ENCODE results near the gene EPM2A.
"Not testable (repeated sequence)": the region's sequence is repeated elsewhere in the genome, so short reads cannot be mapped to it uniquely, and the experiment has no call there.

The EPM2A gene

DNA sequence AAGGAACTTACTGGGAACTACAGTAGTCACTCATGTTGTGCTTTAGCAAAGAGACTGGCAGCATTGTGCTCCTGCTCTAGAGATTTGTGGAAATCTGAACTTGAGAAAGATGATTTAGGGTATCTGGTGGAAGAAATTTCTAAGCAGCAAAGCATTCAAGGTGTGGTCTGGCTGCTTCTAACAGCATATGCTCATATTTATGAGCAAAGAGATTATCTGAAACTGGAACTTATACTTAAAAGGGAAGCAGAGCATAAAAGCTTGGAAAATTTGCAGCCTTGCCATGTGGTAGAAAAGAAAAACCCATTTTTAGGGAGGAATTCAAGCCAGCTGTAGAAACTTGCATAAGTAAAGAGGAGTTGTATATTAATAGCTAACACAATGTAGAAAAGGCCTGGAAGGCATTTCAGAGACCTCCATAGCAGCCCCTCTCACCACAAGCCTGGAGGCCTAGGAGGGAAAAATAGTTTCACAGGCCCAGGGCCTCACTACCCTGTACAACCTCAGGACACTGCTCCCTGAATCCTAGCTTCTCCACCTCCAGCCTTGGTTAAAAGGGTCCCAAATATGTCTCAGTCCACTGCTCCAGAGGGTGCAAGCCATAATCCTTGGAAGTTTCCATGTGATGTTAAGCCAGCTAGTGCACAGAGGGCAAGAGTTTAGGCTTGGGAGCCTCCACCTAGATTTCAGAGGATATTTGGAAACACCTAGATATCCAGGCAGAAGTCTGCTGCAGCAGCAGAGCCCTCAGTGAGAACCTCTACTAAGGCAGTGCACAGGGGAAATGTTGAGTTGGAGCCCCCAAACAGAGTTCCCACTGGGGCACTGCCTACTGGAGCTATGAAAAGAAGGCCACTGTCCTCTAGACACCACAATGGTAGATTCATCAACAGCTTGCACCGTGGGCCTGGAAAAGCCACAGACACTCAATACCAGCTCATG, 6.6 kb downstream of the EPM2A start:
- no peak for DNase-seq

DNA sequence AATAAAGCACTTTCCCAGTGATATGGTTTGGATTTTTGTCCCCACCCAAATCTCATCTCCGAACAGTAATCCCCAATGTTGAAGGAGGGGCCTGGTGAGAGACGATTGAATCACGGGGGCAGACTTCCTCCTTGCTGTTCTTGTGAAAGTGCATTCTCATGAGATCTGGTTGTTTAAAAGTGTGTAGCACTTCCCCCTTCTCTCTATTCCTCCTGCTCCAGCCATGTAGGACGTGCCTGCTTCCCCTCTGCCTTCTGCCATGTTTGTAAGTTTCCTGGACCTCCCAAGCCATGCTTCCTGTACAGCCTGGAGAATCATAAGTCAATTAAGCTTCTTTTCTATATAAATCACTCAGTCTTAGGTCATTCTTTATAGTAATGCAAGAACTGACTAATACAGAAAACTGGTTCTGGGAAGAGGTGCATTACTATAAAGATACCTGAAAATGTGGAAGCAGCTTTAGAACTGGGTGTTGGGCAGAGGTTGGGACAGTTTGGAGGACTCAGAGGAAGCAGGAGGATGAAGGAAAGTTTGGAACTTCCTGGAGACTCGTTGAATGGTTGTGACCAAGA, 7.4 kb downstream of the EPM2A start:
- no peak for DNase-seq

DNA sequence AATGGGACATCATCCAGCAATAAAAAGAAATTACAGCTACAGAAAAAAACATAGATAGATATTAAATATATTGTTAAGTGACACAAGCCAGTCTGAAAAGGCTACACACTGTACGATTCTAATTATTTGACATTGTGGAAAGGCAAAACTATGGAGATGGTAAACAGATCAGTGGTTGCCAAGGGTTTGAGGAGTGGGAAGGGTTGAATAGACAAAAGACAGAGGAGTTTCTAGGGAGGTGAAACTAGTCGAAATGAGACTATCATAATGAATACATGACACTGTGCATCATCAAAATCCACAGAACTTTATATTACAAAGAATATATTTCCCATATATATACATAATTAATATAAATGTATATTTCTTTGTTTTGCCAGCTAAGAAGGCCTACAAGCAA, 9.8 kb downstream of the EPM2A start:
- no peak for DNase-seq

DNA sequence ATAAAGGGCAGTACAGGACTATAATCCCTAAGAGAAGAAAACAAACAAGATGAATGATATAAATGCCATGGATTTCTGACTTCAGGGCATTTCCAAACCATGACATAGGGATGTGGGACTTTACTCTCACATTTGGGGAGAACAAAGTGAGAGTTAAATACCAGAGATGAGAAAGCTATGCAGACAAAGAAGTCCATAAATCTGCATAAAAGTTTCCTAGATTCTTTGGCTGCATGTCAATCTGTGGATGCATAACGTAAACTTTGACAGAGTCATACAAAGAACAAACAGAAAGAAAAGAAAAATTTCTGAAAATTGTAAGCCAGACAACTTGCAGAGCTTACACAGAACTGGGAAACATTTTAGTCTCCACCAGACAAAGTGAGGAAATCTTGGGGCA, 11.7 kb downstream of the EPM2A start:
- no peak for DNase-seq

DNA sequence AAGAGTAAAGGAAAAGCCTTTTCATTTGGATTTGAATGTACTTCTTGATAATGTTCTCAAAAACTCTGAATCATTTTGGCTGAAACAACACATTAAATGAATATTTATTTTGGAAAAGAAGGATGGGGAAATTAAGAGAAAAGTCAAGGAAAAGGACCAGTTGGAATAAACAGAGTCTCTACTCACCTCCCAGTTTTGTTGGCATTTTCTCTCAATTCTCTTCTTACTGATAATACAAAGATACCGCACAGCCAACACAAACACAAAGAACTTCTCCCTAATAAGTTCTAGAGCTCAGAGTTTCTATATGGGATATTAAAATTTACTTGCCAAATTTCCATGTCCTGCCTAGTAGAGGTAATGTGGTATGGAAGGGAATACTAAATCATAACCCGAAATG, 13.1 kb downstream of the EPM2A start:
- no peak for DNase-seq

DNA sequence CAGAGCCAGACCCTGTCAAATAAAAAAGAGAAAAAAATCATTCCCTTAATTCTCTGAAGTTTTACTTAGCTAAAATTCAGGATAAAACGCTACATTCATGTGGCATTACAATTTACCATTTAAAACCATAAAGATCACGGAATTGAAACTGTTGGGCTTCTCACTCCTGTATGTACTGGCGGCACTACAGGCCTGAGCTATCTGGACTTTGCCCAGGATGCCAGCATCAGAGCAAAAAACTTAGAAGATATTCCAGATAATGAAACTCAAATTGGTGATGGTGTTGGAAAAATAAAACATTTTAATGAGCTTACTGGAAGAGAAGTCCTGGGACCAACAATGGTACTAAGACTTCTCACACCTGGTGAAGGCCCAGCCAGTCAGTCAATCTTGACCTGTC, 14.2 kb downstream of the EPM2A start:
- DNase-seq, result no peak

DNA sequence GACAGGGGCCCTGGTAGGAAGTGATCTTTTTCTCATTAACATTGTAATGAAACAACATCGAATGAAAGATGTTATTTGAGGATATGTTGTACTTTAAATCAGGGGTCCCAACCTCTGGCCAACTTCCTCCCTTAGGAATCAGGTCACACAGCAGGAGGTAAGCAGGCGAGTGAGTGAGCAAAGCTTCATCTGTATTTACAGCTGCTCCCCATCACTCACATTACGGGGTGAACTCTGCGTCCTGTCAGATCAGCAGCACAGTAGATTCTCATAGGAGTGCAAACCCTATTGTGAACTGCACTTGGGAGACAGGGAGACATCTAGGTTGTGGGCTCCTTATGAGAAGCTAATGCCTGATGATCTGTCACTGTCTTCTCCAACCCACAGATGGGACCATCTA, 19.9 kb downstream of the EPM2A start:
- DNase-seq, result no peak

DNA sequence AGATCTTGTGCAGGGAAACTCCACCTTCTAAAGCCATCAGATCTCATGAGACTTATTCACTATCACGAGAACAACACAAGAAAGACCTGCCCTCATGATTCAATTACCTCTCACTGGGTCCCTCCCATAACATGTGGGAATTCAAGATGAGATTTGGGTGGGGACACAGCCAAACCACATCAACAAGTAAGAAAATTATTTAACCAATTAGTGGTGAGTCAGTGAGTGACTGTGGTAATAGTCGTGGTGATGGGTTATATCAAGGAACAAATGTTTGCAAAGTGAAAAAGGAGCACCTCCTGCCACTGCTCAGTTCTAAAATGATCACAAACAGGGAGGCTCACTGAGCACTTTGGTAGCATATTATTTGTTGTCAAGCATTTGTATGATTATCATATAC, 20.6 kb downstream of the EPM2A start:
- no peak for DNase-seq

DNA sequence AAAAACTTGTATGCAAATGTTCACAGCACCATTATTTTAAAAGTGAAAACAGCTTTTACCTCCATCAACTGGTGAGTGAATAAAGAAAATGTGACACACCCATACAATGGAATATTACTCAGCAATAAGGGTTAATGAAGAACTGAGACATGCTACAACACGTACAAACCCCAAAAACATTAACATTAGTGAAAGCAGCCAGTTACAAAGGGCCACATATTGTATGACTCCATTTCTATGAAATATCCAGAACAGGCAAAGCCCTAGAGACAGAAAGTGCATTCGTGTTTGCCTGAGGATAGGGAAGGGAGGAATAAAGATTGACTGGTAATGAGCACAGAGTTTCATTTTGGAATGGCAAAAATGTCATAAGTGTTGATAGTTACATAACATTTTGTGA, 21.5 kb downstream of the EPM2A start:
- DNase-seq, result no peak

DNA sequence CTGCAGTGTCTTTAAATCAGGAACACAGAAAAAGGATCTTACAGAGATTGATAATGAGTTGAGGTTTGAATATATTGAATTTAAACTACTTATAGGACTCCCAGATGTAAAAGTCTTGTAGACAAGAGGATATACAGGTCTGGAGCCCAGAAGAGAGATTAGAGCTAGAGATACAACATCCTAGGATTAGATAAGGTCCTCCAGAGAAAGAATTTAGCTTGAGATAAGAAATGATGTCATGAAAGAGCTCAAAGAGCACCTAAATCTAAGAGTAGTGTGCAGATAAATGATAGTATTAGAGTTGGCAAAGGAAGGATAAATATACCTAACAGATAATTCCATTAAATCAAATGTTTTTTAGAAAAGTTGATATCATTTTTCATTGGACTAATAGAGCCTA, 23.9 kb downstream of the EPM2A start:
- no peak for DNase-seq

DNA sequence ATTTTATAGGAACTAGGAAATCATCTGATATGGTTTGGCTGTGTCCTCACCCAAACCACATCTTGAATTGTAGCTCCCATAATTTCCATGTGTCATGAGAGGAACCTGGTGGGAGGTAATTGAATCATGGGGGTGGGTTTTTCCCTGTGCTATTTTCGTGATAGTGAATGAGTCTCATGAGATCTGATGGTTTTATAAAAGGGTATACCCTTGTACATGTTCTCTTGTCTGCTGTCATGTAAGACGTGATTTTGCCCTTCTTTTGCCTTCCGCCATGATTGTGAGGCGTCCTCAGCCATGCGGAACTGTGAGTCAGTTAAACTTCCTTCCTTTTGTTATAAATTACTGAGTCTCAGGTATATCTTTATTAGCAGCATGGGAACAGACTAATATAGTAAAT, 27.9 kb downstream of the EPM2A start:
- DNase-seq, result no peak

DNA sequence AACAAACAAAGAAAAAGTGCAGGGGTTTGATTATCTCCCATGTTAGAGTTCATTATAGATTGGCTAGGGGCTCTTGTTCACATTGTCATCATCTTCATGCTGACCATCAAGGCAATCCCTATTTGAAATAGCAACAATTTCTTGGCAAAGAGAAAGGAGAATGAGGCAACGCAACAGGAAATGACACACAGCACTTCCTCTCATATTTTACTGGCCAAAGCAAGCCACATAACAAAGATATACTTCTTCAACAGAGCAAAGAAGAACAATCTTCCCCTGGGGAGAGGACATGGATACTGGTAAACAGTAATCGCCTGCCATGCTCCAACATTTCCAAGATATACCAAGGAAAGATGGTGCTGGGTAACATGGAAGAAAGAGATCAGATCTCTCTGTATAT, 29.8 kb downstream of the EPM2A start:
- DNase-seq, result no peak

DNA sequence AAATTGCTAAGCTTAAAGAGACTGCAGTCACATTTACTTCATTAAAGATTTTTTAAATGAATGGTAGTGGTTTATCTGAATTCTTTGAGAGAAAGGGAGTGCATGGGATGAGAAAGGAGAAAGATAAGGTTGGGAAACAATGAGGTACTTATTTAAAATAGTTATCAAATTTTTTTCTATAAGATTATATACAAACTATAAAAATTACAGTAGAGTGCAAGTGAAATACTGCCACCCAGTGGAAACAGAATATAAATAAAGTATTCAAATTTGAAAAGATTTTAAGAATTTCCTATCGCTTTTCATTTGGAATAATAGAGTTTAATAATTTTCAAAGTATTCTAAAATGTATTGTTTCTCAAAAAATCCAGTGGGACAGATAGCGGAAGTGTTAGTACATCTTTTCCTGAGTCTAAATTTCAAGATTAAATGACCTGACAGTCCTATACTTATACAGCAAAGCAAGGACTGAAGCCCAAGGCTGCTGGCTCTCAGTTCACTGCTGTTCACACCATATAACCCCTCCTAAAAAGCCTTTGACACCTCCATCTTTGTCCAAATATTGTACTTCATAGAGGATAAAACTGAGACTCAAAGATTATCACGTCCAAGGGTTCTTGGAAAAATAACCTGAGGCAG, 31.1 kb downstream of the EPM2A start:
- DNase-seq, result peak; percentile 17

DNA sequence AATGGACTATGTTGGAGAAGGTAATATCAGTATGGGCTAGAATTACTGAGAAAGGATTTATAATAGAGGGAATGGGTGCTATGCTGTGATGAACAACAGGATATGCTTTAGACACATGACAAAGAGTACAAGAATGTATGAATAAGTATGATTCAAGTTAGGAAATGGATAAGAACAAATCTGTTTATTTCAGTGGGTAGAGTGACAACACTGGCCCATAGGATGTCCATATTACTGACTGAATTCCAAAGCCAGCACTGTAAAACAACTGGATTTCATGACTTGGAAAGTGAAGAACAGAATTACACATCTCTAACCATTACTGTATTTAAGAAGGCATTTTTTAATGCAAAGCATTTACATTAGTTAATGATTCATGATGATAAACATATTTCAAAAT, 35.9 kb downstream of the EPM2A start:
- DNase-seq, result no peak

DNA sequence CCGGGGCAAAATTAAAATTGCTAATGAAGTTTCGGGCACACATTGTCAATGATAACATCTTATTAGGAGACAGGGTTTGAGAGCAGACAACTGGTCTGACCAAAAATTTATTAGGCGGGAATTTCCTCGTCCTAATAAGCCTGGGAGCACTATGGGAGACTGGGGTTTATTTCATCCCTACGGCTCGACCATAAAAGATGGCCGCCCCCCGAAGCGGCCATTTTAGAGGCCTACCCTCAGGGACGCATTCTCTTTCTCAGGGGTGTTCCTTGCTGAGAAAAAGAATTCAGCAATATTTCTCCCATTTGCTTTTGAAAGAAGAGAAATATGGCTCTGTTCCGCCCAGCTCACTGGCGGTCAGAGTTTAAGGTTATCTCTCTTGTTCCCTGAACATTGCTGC, 37.9 kb downstream of the EPM2A start:
- DNase-seq, result not testable (repeated sequence)

DNA sequence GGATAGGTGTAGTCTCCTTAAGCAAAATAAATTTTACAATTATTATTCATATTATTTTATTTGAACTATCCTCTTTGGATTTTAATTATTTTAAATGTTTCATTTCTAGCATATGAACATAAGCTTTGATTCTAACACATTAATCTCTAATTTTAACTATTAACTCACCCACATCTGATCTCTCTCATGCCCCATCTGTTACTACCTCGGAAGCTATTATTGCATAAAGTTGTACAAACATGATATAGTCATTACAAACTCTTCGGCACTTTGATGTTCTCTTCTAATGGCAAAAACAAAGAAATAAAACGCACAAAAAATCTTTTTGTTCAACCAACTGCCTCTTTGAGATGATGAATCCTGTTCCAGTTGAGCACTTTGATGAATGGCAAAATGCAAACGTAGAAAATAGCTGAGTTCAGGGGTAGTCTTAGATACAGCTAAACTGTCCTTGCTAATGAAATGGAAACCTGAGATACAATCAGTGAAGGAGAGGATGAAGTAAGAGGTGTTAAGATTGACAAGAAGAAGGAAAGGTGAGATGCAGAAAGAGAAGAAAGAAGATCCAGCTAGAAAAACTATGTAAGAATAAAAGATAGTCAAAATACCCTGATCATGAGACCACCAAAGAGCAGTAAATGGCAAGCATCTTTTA, 41.1 kb downstream of the EPM2A start:
- no peak for DNase-seq

DNA sequence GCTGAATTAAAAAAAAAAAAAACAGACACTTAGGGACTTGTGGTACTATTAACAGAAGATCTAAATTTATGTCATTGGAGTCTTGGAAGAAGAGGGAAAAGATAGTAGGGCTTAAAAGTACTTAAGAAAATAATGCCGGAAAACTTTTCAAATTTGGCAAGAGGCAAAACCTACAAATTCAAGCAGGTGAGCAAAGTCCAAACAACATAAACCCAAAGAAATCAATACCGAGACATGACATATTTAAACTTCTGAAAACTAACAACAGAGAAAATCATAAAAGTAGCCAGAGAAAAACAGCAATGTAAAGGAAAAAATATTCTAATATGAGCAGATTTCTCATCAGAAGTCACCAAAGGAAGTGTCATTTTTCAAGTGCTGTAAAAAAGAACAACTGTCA, 44.4 kb downstream of the EPM2A start:
- DNase-seq, result no peak

DNA sequence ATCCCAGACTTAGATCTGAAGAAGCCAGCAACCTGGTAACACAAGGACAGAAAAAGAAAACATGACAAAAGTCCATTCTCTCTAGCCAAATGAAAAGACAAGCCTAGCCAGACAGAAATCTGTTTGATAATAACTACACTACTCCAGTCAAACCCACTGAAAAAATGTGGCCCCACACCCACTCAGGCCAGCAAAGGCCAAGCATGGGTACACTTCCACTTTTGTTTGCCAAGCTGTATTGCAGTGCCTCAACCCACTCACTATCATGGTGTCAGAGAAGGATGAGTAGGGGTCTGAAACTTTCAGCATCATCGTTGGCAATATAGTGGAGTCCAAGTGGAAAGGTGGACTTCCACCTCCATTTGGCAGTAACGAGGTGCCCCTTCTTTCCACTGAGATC, 45.8 kb downstream of the EPM2A start:
- no peak for DNase-seq

DNA sequence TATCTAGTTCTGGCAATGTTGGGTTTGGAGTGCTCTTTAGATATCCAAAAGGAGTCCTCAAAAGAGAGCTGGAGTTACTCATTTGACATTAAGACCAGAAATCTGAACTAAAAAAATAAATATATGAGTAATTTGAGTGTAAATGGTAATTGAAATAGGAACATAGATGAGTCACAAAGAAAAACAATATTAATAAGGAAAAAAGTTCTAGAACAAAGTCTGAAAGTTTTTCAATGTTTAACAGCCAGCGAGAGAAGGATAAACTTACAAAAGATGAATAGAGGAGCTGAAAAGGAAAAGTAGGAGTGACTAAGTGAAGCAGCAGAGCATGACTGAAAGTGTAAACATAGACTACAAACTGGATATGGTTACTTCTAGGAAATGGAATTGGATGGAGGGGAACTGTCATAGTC, 46.8 kb downstream of the EPM2A start:
- no peak for DNase-seq

DNA sequence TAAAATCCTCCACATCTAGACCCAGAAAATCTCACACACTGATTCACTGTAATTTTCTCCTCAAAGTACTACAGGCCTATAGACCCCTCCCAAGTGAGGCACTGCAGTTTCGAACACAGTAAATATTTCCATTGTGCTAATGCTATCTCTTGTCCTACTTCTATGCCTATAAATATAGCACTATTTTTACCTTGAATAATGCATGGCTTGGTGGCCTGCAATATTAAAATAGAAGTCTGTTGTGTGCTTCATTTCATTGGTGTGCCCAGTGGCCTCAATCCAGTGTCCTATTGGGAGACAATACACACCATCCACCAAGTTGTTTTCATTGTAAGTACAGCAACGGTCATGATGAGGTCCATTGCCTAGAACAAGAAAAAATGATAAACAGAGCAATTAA, 49.4 kb downstream of the EPM2A start:
- DNase-seq, result no peak

DNA sequence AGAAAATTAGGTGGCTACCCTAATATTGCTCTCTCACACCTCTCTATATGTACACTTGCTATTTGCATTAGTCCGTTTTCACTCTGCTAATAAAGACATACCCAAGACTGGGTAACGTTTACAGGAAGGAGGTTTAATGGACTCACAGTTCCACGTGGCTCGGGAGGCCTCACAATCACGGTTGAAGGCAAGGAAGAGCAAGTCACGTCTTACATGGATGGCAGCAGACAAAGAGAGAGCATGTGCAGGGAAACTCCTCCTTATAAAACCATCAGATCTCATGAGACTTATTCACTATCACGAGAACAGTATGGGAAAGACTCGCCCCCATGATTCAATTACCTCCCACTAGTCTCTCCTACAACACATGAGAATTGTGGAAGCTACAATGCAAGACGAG, 53.4 kb downstream of the EPM2A start:
- DNase-seq, result no peak

DNA sequence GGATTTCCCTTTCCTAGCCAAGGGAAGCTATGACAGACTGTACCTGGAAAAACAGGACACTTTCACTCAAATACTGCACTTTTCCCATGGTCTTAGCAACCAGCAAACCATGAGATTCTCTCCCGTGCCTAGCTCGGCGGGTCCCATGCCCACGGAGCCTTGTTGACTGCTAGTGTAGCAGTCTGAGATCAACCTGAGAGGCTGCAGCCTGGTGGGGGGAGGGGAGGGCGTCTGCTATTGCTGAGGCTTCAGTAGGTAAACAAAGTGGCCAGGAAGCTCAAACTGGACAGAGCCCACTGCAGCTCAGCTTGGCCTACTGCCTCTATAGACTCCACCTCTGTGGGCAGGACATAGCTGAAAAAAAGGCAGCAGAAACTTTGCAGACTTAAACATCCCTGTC, 61.8 kb downstream of the EPM2A start:
- no peak for DNase-seq

DNA sequence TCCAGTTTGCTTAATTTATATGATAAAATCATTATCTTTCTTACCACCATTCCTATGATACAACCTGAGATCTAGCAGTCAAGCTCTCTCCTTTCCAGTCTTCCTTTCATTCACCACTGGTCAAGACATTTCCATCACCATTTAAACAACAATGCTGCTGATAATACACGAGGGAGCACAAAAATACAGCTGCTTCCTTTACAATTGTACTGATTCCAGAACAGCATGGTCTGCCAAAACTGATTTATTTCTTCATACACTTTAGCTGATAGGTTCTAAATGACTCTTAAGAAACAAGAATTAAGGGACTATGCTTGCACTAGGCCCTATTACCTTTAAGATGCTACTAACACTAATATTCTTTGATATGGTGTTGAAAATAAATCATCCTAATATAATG, 65.0 kb downstream of the EPM2A start:
- DNase-seq, result no peak

DNA sequence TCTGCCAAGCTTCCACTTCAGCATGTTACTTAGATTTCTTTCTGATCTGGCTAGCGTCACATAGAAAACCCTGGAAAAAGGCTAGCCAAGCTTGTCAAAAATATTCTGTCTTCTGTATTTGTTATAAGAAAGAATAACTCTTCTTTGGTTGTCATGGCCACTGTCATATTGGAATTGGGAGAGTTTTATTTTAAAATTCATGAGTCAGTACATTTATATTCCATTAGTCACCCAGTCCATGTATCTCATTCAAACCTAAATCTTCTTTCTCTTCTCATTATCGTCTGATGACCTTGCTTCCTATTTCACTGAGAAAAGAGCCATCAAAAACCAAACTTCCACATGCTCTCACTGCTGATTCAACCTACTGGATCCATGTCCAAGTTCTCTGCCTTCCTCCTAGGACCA, 65.7 kb downstream of the EPM2A start:
- no peak for DNase-seq

All from NCI-H526 treated with DMSO at 0.1 percent for 48 hours (cell line).